H1 (cell line): ENCODE results near the gene RGR. TPM values are rescaled to one million over a fixed set of nuclear protein-coding genes. Genes with fewer than 3 reads are reported as not detected.

ENCODE experiments used
- CREB1 ChIP-seq: IDR thresholded peaks from 2 replicates; pipeline ENCODE4 v1.6.1; 2012; ENCODE audit warnings: inconsistent platforms
- EGR1 ChIP-seq: IDR thresholded peaks from 2 replicates; pipeline ENCODE4 v1.6.1; 2011; ENCODE audit warnings: low read depth, low read length, borderline replicate concordance
- KDM5A ChIP-seq: fragments of 200-600 bp; IDR thresholded peaks from 2 replicates; pipeline ENCODE4 v1.7.1; 2012; ENCODE audit warnings: mild to moderate bottlenecking, low read length, inconsistent platforms, mixed read lengths
- polyA plus RNA-seq, 7 experiments: library from polyadenylated mRNA; depleted of rRNA in 3 of 7; stranded (reverse) in 5 of 7; unstranded in 2 of 7; fragments of >200 nt in 5 of 7; fragments of 200-250 nt in 2 of 7; gene quantifications; 1 replicate in 5 of 7; 2 replicates in 1 of 7; 4 replicates in 1 of 7; pipeline versions ENCODE4 v1.2.1 to v1.2.3, GENCODE V29; 2011 to 2013; ENCODE audit warnings: missing spikeins in 2 of 7, mixed read lengths in 2 of 7
- total RNA-seq: library from RNA; stranded (reverse); fragmentation: NEBNext Ultra II Directional; extraction: Animal tissue kit (Norgen Biotek cat#: 25700); gene quantifications from 2 replicates; pipeline ENCODE4 v1.2.1, GENCODE V29; 2021

RGR gene
- total and polyA plus RNA-seq, 2 of the 8 experiments (the other 6 are each of a cell fraction or from before 2014, with no cell fraction given) = not detected

DNA sequence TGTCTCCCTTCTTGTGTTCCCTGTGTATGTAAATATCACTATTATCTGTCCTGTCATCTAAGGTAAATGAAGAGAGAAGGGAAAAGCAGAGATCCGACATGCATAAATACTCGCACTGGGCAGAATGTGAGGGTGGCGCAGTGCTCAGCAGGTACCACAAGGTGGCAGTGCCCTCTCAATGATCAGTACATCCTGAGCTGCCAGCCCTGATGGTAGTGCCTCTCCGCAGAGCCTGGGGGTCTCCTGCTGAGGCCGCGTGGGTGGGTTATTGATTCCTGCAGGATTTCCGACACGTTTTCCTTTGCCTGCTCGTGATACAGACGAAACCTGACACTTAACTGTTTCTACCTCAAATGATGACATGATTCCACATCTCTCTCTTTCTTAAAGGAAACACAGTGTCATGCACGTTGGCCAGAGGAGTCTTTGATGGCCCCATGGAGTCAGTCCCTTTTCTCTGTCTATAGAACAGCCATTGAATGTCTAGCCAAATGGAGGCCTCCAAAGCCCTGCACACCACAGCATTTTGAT is 19.8 kb downstream of the RGR start (continued):
- TF ChIP-seq EGR1 = peak; percentile 86
- no peak for TF ChIP-seq KDM5A
- no peak for TF ChIP-seq CREB1
- TF ChIP-seq, all 59 proteins: peak for 6
